Measurements from ENCODE around the gene TCAF1.
"Not testable (repeated sequence)": the region's sequence is repeated elsewhere in the genome, so short reads cannot be mapped to it uniquely, and the experiment has no call there.

TCAF1 gene

DNA sequence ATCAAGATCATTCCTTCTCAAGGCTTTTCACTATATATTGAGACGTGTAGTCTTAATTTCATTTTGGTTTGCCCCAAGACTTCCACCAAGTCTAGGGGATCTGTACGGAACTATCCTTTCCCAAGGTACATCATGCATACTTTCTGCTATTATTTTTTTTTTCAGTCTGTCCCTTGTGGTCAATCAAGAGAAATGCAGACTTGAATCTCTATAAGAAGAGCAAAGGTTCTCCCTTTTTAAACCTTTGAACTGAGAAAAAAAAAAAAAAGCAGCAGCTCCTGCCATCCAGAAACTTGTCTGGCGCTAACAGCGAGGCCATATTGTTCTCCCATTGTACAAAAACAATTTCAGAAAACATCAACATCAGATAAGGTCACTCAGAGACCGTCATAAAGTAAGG lies 60.3 kb downstream of the TCAF1 start:
- not testable (repeated sequence) for H3K9ac ChIP-seq (ENCODE audit: low read depth, low read length); H3K36me3 ChIP-seq (ENCODE audit: insufficient read depth, low read length); H3K4me1 ChIP-seq (ENCODE audit: control insufficient read depth, insufficient read depth, low read length); H3K9me3 ChIP-seq (replicated peaks; ENCODE audit: low read length); H3K4me2 ChIP-seq (ENCODE audit: low read length); H3K27me3 ChIP-seq (ENCODE audit: control insufficient read depth, insufficient read depth, low read length); H3K4me3 ChIP-seq (ENCODE audit: low read length)

DNA sequence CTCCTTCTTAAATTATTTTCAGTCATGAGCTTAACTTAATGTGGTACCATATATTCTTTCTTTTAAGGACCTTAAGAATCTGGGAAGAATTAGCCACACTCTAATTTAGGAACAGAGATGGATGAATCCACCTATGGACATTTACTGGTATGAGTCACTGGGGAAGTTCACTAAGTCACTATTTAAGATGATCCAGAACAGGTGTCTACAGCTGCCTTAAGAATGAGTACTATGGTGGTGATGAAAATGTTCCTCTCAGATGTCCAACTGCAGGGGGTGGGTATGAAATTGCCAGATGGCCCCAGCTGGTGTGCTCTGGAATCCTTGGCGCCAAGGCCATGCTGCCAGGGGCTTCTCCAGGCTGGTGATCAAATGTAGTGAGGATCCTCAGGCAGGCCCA lies 61.9 kb downstream of the TCAF1 start:
- H3K9me3 ChIP-seq (replicated peaks; ENCODE audit: low read length); H3K4me2 ChIP-seq (ENCODE audit: low read length); H3K4me3 ChIP-seq (ENCODE audit: low read length); H3K4me1 ChIP-seq (ENCODE audit: control insufficient read depth, insufficient read depth, low read length); H3K27me3 ChIP-seq (ENCODE audit: control insufficient read depth, insufficient read depth, low read length); H3K36me3 ChIP-seq (ENCODE audit: insufficient read depth, low read length); H3K9ac ChIP-seq (ENCODE audit: low read depth, low read length): not testable (repeated sequence)

DNA sequence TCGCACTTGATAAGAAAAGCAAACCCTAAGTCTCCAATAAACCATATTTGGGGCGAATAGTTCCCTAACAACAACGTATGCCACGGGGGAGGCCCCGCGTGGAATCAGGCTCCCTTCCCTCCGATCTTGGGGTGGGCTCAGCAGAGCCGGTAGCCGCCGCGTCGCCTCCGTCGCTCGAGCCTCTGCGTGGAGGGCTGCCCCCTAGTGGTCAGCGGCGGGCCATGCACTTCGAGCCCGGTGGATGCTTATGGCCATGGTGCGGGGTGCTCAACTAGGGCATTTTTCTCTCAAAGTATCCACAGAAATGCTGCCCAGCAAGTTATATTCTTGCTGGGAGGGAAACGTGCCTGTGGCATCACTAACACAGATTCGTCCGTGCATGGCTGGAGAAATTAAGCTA lies 64.8 kb downstream of the TCAF1 start:
- H3K27me3 ChIP-seq (ENCODE audit: control insufficient read depth, insufficient read depth, low read length); H3K9me3 ChIP-seq (replicated peaks; ENCODE audit: low read length); H3K4me3 ChIP-seq (ENCODE audit: low read length); H3K4me2 ChIP-seq (ENCODE audit: low read length); H3K4me1 ChIP-seq (ENCODE audit: control insufficient read depth, insufficient read depth, low read length); H3K9ac ChIP-seq (ENCODE audit: low read depth, low read length); H3K36me3 ChIP-seq (ENCODE audit: insufficient read depth, low read length): not testable (repeated sequence)

DNA sequence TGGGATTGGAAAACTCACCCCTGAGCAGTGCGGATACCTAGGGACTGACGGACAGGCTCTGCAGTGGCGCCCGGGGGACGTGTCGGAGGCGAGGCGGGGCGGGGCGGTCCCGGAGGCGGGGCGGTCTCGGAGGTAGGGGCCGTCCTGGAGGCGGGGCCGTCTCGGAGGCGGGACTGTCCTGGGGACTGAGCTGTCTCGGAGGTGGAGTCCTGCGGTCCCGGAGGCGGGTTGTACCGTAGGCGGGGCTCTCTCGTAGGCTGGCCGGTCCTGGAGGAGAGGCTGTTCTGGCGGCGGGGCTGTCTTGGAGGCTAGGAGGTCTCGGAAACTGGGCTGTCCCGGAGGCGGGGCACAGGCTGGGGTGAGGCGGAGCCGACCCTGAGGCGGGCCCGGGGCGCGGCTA lies 65.4 kb downstream of the TCAF1 start:
- peak overlapping the region; percentile 59 for H3K9ac ChIP-seq (ENCODE audit: low read depth, low read length)
- not testable (repeated sequence) for H3K36me3 ChIP-seq (ENCODE audit: insufficient read depth, low read length); H3K4me1 ChIP-seq (ENCODE audit: control insufficient read depth, insufficient read depth, low read length); H3K9me3 ChIP-seq (replicated peaks; ENCODE audit: low read length); H3K27me3 ChIP-seq (ENCODE audit: control insufficient read depth, insufficient read depth, low read length)
- peak overlapping the region; percentile 67 for H3K4me3 ChIP-seq (ENCODE audit: low read length)
- peak overlapping the region; percentile 63 for H3K4me2 ChIP-seq (ENCODE audit: low read length)

DNA sequence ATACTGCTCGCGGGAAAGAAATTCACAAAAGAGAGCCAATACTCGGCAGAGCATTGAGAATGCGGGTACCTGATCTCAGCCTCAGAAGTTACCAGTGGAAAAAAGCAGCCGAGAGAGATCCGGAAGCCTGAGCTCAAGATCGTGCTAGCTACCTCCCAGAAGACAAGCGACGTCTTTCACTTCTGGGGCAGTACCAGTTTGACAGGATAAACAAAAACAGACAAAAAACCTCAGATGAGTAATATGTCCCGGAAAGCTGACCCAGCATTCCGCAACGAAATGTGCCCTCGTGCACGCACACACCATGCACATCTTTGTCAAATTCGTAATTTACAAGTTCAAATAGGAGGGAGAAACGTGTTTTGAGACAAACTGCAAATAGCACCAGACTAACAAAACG lies 65.9 kb downstream of the TCAF1 start:
- not testable (repeated sequence) for H3K4me3 ChIP-seq (ENCODE audit: low read length); H3K27me3 ChIP-seq (ENCODE audit: control insufficient read depth, insufficient read depth, low read length); H3K4me2 ChIP-seq (ENCODE audit: low read length); H3K9me3 ChIP-seq (replicated peaks; ENCODE audit: low read length); H3K36me3 ChIP-seq (ENCODE audit: insufficient read depth, low read length); H3K4me1 ChIP-seq (ENCODE audit: control insufficient read depth, insufficient read depth, low read length); H3K9ac ChIP-seq (ENCODE audit: low read depth, low read length)

DNA sequence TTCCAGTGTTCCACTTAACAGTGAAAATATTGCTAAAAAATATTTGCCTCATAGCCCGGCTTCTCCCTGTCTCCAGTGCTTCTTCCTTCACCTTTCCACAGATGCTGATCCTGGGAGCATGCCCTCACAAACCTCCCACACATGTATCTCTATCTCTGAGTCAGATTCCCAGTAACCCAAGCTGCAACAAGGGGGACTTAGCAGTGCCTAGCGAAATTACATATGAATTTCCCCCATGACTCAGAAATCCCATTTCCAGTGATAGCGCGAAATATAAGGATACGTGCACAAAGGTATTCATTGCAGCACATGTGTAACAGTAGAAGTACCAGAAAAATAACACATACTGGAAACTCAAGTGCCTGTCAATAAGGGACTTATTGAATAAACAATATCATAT lies 75.4 kb downstream of the TCAF1 start:
- not testable (repeated sequence) for H3K27me3 ChIP-seq (ENCODE audit: control insufficient read depth, insufficient read depth, low read length); H3K4me3 ChIP-seq (ENCODE audit: low read length); H3K9me3 ChIP-seq (replicated peaks; ENCODE audit: low read length); H3K9ac ChIP-seq (ENCODE audit: low read depth, low read length); H3K36me3 ChIP-seq (ENCODE audit: insufficient read depth, low read length); H3K4me1 ChIP-seq (ENCODE audit: control insufficient read depth, insufficient read depth, low read length); H3K4me2 ChIP-seq (ENCODE audit: low read length)

DNA sequence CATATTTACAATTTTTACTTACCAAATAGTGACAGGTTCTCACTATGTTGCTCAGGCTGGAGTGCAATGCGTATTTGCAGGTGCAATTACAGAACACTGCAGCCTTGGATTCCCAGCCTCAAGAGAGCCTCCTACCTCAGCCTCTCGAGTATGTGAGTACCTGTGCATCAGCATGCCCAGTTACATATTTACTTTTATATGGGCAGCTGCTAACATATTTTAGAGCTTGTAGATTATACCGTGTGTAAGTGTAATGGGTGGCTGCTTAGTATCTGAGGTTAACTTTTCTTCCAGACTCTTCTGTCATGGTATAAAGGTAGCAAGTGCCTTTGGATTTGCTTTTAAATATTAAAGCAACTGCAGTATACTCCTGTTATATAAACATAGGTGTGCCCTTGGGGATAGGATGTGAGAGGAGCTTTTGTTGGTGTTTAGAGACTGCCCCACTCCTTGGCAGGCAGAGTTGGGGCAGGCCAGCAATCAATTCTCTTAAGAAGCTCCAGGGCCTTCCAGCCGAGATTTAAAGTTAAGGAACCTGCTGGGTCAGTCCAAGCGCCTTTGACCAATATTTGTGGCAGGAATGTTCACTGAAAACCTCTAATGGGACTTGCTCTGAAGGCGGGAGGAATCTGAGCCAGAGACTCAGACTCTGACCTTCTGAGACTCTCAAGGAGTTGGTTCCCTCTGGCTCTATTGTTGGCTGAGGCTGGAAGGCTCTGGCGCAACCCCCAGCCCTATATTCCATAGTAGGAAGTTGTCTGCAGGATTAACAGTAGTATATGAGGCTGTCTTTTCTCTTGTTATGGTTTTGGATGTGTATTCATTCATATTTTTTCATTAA lies 77.5 kb downstream of the TCAF1 start:
- H3K27me3 ChIP-seq (ENCODE audit: control insufficient read depth, insufficient read depth, low read length); H3K9me3 ChIP-seq (replicated peaks; ENCODE audit: low read length); H3K9ac ChIP-seq (ENCODE audit: low read depth, low read length); H3K4me3 ChIP-seq (ENCODE audit: low read length); H3K4me2 ChIP-seq (ENCODE audit: low read length); H3K36me3 ChIP-seq (ENCODE audit: insufficient read depth, low read length); H3K4me1 ChIP-seq (ENCODE audit: control insufficient read depth, insufficient read depth, low read length): not testable (repeated sequence)

DNA sequence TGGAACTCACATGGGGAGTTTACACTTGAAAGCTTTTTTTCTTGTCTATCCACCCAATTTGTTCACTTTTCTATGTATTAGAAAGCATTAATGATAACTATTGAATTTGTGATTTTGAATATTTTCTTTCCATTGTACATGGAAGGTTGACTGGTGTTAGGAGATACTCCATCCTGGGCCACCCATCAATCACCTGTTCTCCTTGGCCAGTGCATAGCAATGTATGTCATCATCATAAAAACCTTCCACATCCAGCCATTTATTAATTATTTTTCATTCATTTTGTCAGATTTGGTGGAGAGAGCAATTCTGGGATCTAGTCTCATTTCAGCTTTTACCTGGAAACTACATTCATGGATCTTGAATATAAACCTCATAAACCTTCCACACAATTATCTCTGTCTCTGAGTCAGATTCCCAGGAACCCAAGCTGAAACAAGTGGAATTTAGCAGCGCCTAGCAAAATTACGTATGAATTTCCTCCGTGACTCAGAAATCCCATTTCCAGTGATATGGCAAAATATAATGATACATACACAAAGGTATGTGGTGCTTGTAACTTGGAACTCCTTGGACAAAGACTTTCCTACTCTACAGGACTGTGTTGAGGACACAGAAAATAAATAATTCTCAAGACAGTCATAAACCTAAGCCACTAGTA lies 78.2 kb downstream of the TCAF1 start:
- H3K4me1 ChIP-seq (ENCODE audit: control insufficient read depth, insufficient read depth, low read length); H3K4me2 ChIP-seq (ENCODE audit: low read length); H3K4me3 ChIP-seq (ENCODE audit: low read length); H3K27me3 ChIP-seq (ENCODE audit: control insufficient read depth, insufficient read depth, low read length); H3K9me3 ChIP-seq (replicated peaks; ENCODE audit: low read length); H3K9ac ChIP-seq (ENCODE audit: low read depth, low read length); H3K36me3 ChIP-seq (ENCODE audit: insufficient read depth, low read length): not testable (repeated sequence)

DNA sequence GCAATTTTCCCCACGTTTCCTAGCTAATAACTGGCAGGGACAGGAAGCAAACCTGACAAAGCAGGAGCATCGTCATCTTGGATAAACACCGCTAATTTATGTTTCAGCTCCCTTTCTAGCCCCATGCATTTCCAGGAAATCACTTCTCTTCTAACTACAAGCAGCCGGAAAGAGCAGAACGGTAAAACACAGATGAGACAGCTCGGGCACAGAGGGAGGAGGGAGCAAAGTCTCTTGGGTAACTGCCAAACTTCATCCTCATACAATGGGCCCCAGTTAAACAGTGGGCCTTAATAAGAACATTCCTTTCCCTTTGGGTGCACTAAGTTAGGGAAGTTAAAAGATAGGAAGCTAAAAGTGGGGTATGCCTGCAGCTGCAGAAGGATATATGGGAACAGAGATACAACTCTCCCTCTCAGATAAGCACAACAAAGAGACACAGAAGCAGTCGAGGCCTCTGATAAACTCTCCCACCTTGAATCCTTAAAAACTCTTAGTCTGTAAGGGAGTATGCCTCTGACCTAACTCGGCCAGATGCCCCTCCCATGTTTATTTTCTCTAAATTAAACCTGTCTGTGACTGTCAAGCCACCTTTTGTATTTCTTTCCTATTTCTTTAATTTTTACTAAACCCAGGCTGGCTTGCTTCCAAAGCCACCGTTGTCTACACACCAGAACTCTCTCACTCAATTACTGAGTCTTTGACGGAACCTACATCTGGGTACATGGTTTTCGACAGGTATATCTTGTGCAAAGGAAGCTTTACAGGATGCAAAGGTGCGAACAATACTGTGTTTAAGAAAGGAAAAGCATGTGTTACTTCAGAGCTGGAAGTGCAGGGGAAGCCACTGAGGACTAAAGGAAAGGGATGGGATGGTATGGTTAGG lies 80.3 kb downstream of the TCAF1 start:
- not testable (repeated sequence) for H3K4me2 ChIP-seq (ENCODE audit: low read length); H3K4me1 ChIP-seq (ENCODE audit: control insufficient read depth, insufficient read depth, low read length); H3K9me3 ChIP-seq (replicated peaks; ENCODE audit: low read length); H3K4me3 ChIP-seq (ENCODE audit: low read length); H3K27me3 ChIP-seq (ENCODE audit: control insufficient read depth, insufficient read depth, low read length); H3K9ac ChIP-seq (ENCODE audit: low read depth, low read length); H3K36me3 ChIP-seq (ENCODE audit: insufficient read depth, low read length)

DNA sequence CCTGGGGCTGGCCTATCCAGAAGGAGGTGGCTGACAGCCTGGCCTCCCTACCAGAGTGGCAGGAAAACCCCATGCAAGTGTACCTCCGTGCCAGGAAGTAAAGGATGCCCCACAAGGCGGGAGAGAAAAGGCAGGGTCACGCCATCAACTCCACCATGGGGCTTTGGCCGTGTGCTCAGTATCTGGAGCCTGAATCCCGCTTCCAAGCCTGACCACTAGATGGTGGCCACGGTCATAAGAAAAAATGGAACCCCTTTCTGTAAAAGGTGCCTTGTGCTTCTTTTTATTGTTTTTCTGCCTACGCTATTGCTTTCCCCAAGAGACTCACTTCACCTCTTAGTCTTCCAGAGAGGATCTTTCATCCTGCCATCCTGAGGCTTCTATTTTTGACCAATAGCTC lies 84.1 kb downstream of the TCAF1 start:
- H3K36me3 ChIP-seq (ENCODE audit: insufficient read depth, low read length); H3K4me3 ChIP-seq (ENCODE audit: low read length); H3K4me2 ChIP-seq (ENCODE audit: low read length); H3K4me1 ChIP-seq (ENCODE audit: control insufficient read depth, insufficient read depth, low read length); H3K9ac ChIP-seq (ENCODE audit: low read depth, low read length); H3K27me3 ChIP-seq (ENCODE audit: control insufficient read depth, insufficient read depth, low read length); H3K9me3 ChIP-seq (replicated peaks; ENCODE audit: low read length): not testable (repeated sequence)

DNA sequence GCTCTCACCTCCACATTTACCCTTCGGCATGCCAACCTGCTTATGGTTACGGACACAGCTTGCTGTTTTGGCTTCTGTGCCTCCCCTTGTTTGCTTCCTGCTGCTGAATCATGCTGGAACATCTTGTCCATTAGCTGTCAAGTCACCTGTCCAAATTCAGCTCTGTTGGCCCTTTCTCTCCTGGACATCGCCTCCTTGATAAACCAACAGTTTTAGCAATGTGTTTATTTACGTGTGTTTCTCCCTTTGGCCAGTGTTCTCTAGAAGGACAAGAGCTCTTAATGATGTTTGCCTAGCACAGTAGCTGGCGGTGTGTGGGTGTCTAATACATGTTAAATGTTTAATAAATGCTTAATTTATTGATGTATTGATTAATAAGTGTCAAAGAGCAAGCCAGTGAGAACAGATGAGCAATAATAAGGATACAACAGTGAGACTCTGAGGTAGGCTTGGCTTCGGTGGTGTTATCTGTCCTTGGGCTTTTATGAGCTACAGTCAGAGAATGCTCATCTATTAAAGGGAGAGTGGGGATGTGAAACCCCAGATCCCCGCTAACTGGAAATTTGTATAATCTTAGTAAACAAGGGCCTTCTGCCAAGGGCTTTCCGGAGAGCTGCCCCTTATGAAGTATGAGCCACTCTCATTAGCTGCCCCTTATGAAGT lies 85.4 kb downstream of the TCAF1 start:
- not testable (repeated sequence) for H3K4me2 ChIP-seq (ENCODE audit: low read length); H3K4me3 ChIP-seq (ENCODE audit: low read length); H3K9me3 ChIP-seq (replicated peaks; ENCODE audit: low read length); H3K36me3 ChIP-seq (ENCODE audit: insufficient read depth, low read length); H3K27me3 ChIP-seq (ENCODE audit: control insufficient read depth, insufficient read depth, low read length); H3K9ac ChIP-seq (ENCODE audit: low read depth, low read length); H3K4me1 ChIP-seq (ENCODE audit: control insufficient read depth, insufficient read depth, low read length)

All from skeletal muscle satellite cell (primary cell).